Dedifferentiated amniotic fluid mesenchymal stem cell (primary cell): ENCODE measurements around the gene FGF9.

Experiments used
- DNase-seq: peaks from one replicate; pipeline ENCODE4 v3.0.0-alpha.2; 2016; ENCODE audit errors: extremely low spot score

Gene FGF9

GRCh38 chr13:21670883-21671619 is at the start of gene FGF9:
FGF9 (plus strand) TSS chr13:21671073; CDS start chr13:21671913, 840 bp downstream.
- no peak for DNase-seq

GRCh38 chr13:21625366-21625765 is 45.5 kb upstream of the FGF9 start:
- no peak for DNase-seq

GRCh38 chr13:21632196-21632595 is 38.7 kb upstream of the FGF9 start:
- no peak for DNase-seq

- no peak for DNase-seq
These were observed 34.2 kb upstream of the FGF9 start for GRCh38 chr13:21636656-21637055.

- DNase-seq = no peak
These were observed 33.6 kb upstream of the FGF9 start for GRCh38 chr13:21637296-21637695.

- peak; percentile 53 for DNase-seq
These were observed 32.3 kb upstream of the FGF9 start for GRCh38 chr13:21638319-21639282.

GRCh38 chr13:21639561-21639960 is 31.3 kb upstream of the FGF9 start:
- no peak for DNase-seq

GRCh38 chr13:21641629-21642028 is 29.2 kb upstream of the FGF9 start:
- DNase-seq = no peak

- DNase-seq = no peak
These were observed 13.3 kb upstream of the FGF9 start for GRCh38 chr13:21657538-21657937.

- DNase-seq = no peak
These were observed 11.8 kb upstream of the FGF9 start for GRCh38 chr13:21659087-21659486.

- DNase-seq = no peak
These were observed 9.6 kb upstream of the FGF9 start for GRCh38 chr13:21661097-21661909.

GRCh38 chr13:21663197-21663596 is 7.7 kb upstream of the FGF9 start:
- no peak for DNase-seq

- DNase-seq = no peak
These were observed 2.1 kb upstream of the FGF9 start for GRCh38 chr13:21668732-21669275.

- DNase-seq = no peak
These were observed 629 bp upstream of the FGF9 start for GRCh38 chr13:21670006-21670882.

GRCh38 chr13:21671620-21672286 is 880 bp downstream of the FGF9 start:
- no peak for DNase-seq

GRCh38 chr13:21672287-21672680 is 1.4 kb downstream of the FGF9 start:
- no peak for DNase-seq

GRCh38 chr13:21672796-21673538 is 2.1 kb downstream of the FGF9 start:
- no peak for DNase-seq

- DNase-seq = no peak
These were observed 2.6 kb downstream of the FGF9 start for GRCh38 chr13:21673539-21673788.

GRCh38 chr13:21673789-21674489 is 3.1 kb downstream of the FGF9 start:
- DNase-seq = no peak
